ENCODE data around the gene BORCS6. TPM values are rescaled to one million over a fixed set of nuclear protein-coding genes. Genes with fewer than 3 reads are reported as not detected.

Gene BORCS6
- total and polyA plus RNA-seq, 2 of the 13 experiments (the other 11 are each of a cell fraction or from before 2014, with no cell fraction given), result 2.0 to 5.1 TPM

GRCh38 chr17:8138672-8139371, 51.2 kb downstream of the BORCS6 start (continued):
- TF ChIP-seq FOXP1 (IDR thresholded peaks at IDR 0.05) (no peak), FOXP1 (CRISPR knock-in tag; IDR thresholded peaks at IDR 0.05) (0 out of 2 replicates have a peak, but pooled peaks have one; percentile 11), IRX3 (CRISPR knock-in tag; IDR thresholded peaks at IDR 0.05; ENCODE audit: borderline replicate concordance, low read depth) (no peak), SMAD9 (CRISPR knock-in tag; IDR thresholded peaks at IDR 0.05) (no peak), HHEX (CRISPR knock-in tag; IDR thresholded peaks at IDR 0.05) (no peak), KDM5B (CRISPR knock-in tag; IDR thresholded peaks at IDR 0.05; ENCODE audit: borderline replicate concordance) (peak; percentile 60; the same call in 1 of the 2 replicates), ZNF549 (CRISPR knock-in tag; IDR thresholded peaks at IDR 0.05) (no peak), CC2D1A (CRISPR knock-in tag; IDR thresholded peaks at IDR 0.05) (no peak), EZH2 (conservative IDR thresholded peaks at IDR 0.05; ENCODE audit: low read depth, low read length) (no peak), ZNF121 (CRISPR knock-in tag; IDR thresholded peaks at IDR 0.05) (peak; percentile 44; the same call in 1 of the 2 replicates), SNAI1 (CRISPR knock-in tag; IDR thresholded peaks at IDR 0.05; ENCODE audit: borderline replicate concordance) (no peak), ZBTB46 (CRISPR knock-in tag; IDR thresholded peaks at IDR 0.05; ENCODE audit: borderline replicate concordance) (no peak), EHMT2 (IDR thresholded peaks at IDR 0.05; ENCODE audit: borderline replicate concordance, low read depth, low read length) (no peak; the same call in 1 of the 2 replicates), ZNF33B (CRISPR knock-in tag; IDR thresholded peaks at IDR 0.05) (no peak), SKI (IDR thresholded peaks at IDR 0.05; ENCODE audit: partially characterized antibody) (peak; percentile 93), KIAA2018 (CRISPR knock-in tag; IDR thresholded peaks at IDR 0.05; ENCODE audit: borderline replicate concordance) (no peak), TCF7 (IDR thresholded peaks at IDR 0.05; ENCODE audit: low read depth) (no peak)
- TF ChIP-seq, protein P1, sequence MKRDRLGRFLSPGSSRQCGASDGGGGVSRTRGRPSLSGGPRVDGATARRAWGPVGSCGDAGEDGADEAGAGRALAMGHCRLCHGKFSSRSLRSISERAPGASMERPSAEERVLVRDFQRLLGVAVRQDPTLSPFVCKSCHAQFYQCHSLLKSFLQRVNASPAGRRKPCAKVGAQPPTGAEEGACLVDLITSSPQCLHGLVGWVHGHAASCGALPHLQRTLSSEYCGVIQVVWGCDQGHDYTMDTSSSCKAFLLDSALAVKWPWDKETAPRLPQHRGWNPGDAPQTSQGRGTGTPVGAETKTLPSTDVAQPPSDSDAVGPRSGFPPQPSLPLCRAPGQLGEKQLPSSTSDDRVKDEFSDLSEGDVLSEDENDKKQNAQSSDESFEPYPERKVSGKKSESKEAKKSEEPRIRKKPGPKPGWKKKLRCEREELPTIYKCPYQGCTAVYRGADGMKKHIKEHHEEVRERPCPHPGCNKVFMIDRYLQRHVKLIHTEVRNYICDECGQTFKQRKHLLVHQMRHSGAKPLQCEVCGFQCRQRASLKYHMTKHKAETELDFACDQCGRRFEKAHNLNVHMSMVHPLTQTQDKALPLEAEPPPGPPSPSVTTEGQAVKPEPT (CRISPR knock-in tag; IDR thresholded peaks at IDR 0.05; ENCODE audit: low read depth), result no peak

All from HepG2 (cell line).